GM21390 (cell line): Measurements from ENCODE around the gene CEMP1.
A peak's percentile ranks its signal among the peaks of the same experiment; 100 is the strongest.
"Not testable (repeated sequence)": the region's sequence is repeated elsewhere in the genome, so short reads cannot be mapped to it uniquely, and the experiment has no call there.

Experiments
- ATAC-seq: cut with Tn5 transposase; IDR thresholded peaks from one replicate; pipeline ENCODE4 v1.9.1; 2021; ENCODE audit not compliant: unreplicated experiment

The CEMP1 gene

GRCh38 chr16:2537451-2538379 is 6.5 kb upstream of the CEMP1 start, which contains the start of gene PDPK1:
Gene PDPK1, plus strand, starts transcription at chr16:2538021. Its CDS starts 92 bp downstream, at chr16:2538113.
- peak; percentile 72 for ATAC-seq

GRCh38 chr16:2535625-2536013 is 4.4 kb upstream of the CEMP1 start:
- ATAC-seq = no peak

GRCh38 chr16:2534335-2534734 is 3.1 kb upstream of the CEMP1 start:
- not testable (repeated sequence) for ATAC-seq

- no peak for ATAC-seq
Observed at GRCh38 chr16:2533912-2534311, 2.7 kb upstream of the CEMP1 start.

GRCh38 chr16:2533142-2533755 is 2.0 kb upstream of the CEMP1 start:
- ATAC-seq = not testable (repeated sequence)

- peak; percentile 29 for ATAC-seq
Observed at GRCh38 chr16:2532494-2533141, 1.4 kb upstream of the CEMP1 start.

GRCh38 chr16:2531696-2532493 is 687 bp upstream of the CEMP1 start:
- peak; percentile 75 for ATAC-seq

GRCh38 chr16:2530629-2531318 is 434 bp downstream of the CEMP1 start:
- no peak for ATAC-seq

GRCh38 chr16:2529961-2530628 is 1.1 kb downstream of the CEMP1 start:
- no peak for ATAC-seq

GRCh38 chr16:2529061-2529931 is 1.9 kb downstream of the CEMP1 start:
- no peak for ATAC-seq

- no peak for ATAC-seq
Observed at GRCh38 chr16:2528161-2529060, 2.8 kb downstream of the CEMP1 start.

GRCh38 chr16:2527784-2528100 is 3.5 kb downstream of the CEMP1 start:
- no peak for ATAC-seq

GRCh38 chr16:2527071-2527783 is 4.0 kb downstream of the CEMP1 start:
- no peak for ATAC-seq

GRCh38 chr16:2526135-2526534 is 5.1 kb downstream of the CEMP1 start:
- ATAC-seq = no peak

- no peak for ATAC-seq
Observed at GRCh38 chr16:2524339-2524938, 6.8 kb downstream of the CEMP1 start.

GRCh38 chr16:2523801-2524231 is 7.4 kb downstream of the CEMP1 start:
- ATAC-seq = no peak
